ENCODE results near the gene EZH2. TPM values are rescaled to one million over a fixed set of nuclear protein-coding genes. Genes with fewer than 3 reads are reported as not detected.

EZH2 gene
- total RNA-seq, 1 experiment from 2014 or later: 30.5 TPM

DNA sequence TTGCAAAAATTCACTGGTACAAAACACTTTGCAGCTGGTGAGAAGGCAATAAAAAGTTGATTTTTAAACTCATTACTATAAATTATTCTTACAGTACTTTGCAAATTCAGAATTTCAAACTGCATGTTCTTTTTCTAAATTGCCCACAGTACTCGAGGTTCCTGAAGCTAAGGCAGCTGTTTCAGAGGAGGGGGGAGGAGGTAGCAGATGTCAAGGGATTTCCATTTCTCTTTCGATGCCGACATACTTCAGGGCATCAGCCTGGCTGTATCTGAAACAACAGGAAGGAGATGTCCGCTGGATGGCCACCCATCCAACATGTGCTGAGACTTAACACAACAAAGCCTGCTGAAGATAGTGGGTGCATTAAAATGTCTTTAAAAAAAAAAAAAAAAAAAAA lies 76.7 kb downstream of the EZH2 start:
- H3K9ac ChIP-seq (ENCODE audit: low read length): no peak overlapping the region
- TF ChIP-seq CTCF (conservative IDR thresholded peaks at IDR 0.05; ENCODE audit: low read depth, low read length): no peak
- TF ChIP-seq EZH2phosphoT487 (IDR thresholded peaks at IDR 0.05; ENCODE audit: borderline replicate concordance, low read length): no peak
- no peak for TF ChIP-seq EZH2 (IDR thresholded peaks at IDR 0.05; ENCODE audit: low read length, unreplicated experiment)
- no peak overlapping the region for H3K4me2 ChIP-seq (ENCODE audit: low read length)
- no peak overlapping the region for H3K27ac ChIP-seq (ENCODE audit: low read length)
- no peak overlapping the region for H2AFZ ChIP-seq (ENCODE audit: low read length)
- POLR2A ChIA-PET (ENCODE audit: unreplicated experiment): no interaction called here
- H3F3A ChIP-seq (ENCODE audit: low read length, unreplicated experiment): no peaks in the 10 kb centered on the region
- no peaks in the 10 kb centered on the region for H3K4me1 ChIP-seq (ENCODE audit: insufficient read depth, low read length)
- no TSS peak for BruUV-seq (replicated peaks)
- H3K79me2 ChIP-seq (ENCODE audit: low read length): no peaks in the 10 kb centered on the region
- no peaks in the 10 kb centered on the region for H3K27me3 ChIP-seq (ENCODE audit: low read length)
- CTCF ChIA-PET: no interaction called here
- DNase-seq: no peak
- no peaks in the 10 kb centered on the region for H3K9me2 ChIP-seq (replicated peaks; ENCODE audit: low read length)
- no peaks in the 10 kb centered on the region for H3K9me3 ChIP-seq (ENCODE audit: low read length)
- 0 out of 2 replicates have a peak, but pooled peaks cover 2% of the 10 kb centered on the region for H4K20me1 ChIP-seq (ENCODE audit: low read length)
- no peak overlapping the region for H3K4me3 ChIP-seq (ENCODE audit: low read length)
- intact Hi-C loops (cut with micrococcal nuclease): no loop called here
- peaks cover 35% of the 10 kb centered on the region; the same call in 1 of the 2 replicates for H3K36me3 ChIP-seq (ENCODE audit: low read depth, low read length)
- no peak for ATAC-seq

GRCh38 chr7:148806187-148806586 lies 77.9 kb downstream of the EZH2 start:
- no peaks in the 10 kb centered on the region for H3K9me3 ChIP-seq (ENCODE audit: low read length)
- no peaks in the 10 kb centered on the region for H4K20me1 ChIP-seq (ENCODE audit: low read length)
- no peak for DNase-seq
- H3K4me1 ChIP-seq (ENCODE audit: insufficient read depth, low read length): no peaks in the 10 kb centered on the region
- no peaks in the 10 kb centered on the region for H3K9me2 ChIP-seq (replicated peaks; ENCODE audit: low read length)
- no peaks in the 10 kb centered on the region for H3K27me3 ChIP-seq (ENCODE audit: low read length)
- intact Hi-C loops (cut with micrococcal nuclease): no loop called here
- H3K36me3 ChIP-seq (ENCODE audit: low read depth, low read length): peaks cover 33% of the 10 kb centered on the region; the same call in 1 of the 2 replicates
- no peaks in the 10 kb centered on the region for H3F3A ChIP-seq (ENCODE audit: low read length, unreplicated experiment)
- TF ChIP-seq EZH2phosphoT487 (IDR thresholded peaks at IDR 0.05; ENCODE audit: borderline replicate concordance, low read length): no peak
- no peak for TF ChIP-seq EZH2 (IDR thresholded peaks at IDR 0.05; ENCODE audit: low read length, unreplicated experiment)
- TF ChIP-seq CTCF (conservative IDR thresholded peaks at IDR 0.05; ENCODE audit: low read depth, low read length): no peak
- H3K4me3 ChIP-seq (ENCODE audit: low read length): no peak overlapping the region
- H2AFZ ChIP-seq (ENCODE audit: low read length): no peak overlapping the region
- H3K9ac ChIP-seq (ENCODE audit: low read length): no peak overlapping the region
- BruUV-seq (replicated peaks): no TSS peak
- CTCF ChIA-PET: no interaction called here
- no peak for ATAC-seq
- no peak overlapping the region for H3K27ac ChIP-seq (ENCODE audit: low read length)
- no peaks in the 10 kb centered on the region for H3K79me2 ChIP-seq (ENCODE audit: low read length)
- POLR2A ChIA-PET (ENCODE audit: unreplicated experiment): no interaction called here
- no peak overlapping the region for H3K4me2 ChIP-seq (ENCODE audit: low read length)

GRCh38 chr7:148804343-148805235 lies 79.5 kb downstream of the EZH2 start:
- ATAC-seq (no peak), DNase-seq (no peak)
- BruUV-seq (replicated peaks): no TSS peak
- no peaks in the 10 kb centered on the region for H3K9me2 ChIP-seq (replicated peaks; ENCODE audit: low read length)
- no peaks in the 10 kb centered on the region for H4K20me1 ChIP-seq (ENCODE audit: low read length)
- TF ChIP-seq EZH2phosphoT487 (IDR thresholded peaks at IDR 0.05; ENCODE audit: borderline replicate concordance, low read length) (no peak), EZH2 (IDR thresholded peaks at IDR 0.05; ENCODE audit: low read length, unreplicated experiment) (no peak), CTCF (conservative IDR thresholded peaks at IDR 0.05; ENCODE audit: low read depth, low read length) (no peak)
- no peaks in the 10 kb centered on the region for H3K9me3 ChIP-seq (ENCODE audit: low read length)
- H2AFZ ChIP-seq (ENCODE audit: low read length): no peak overlapping the region
- intact Hi-C loops (cut with micrococcal nuclease): no loop called here
- H3K36me3 ChIP-seq (ENCODE audit: low read depth, low read length): peaks cover 29% of the 10 kb centered on the region
- CTCF ChIA-PET: no interaction called here
- POLR2A ChIA-PET (ENCODE audit: unreplicated experiment): no interaction called here
- H3F3A ChIP-seq (ENCODE audit: low read length, unreplicated experiment): no peaks in the 10 kb centered on the region
- no peaks in the 10 kb centered on the region for H3K79me2 ChIP-seq (ENCODE audit: low read length)
- no peak overlapping the region for H3K27ac ChIP-seq (ENCODE audit: low read length)
- H3K9ac ChIP-seq (ENCODE audit: low read length): no peak overlapping the region
- H3K4me2 ChIP-seq (ENCODE audit: low read length): no peak overlapping the region
- H3K4me1 ChIP-seq (ENCODE audit: insufficient read depth, low read length): no peaks in the 10 kb centered on the region
- no peak overlapping the region for H3K4me3 ChIP-seq (ENCODE audit: low read length)
- no peaks in the 10 kb centered on the region for H3K27me3 ChIP-seq (ENCODE audit: low read length)

All from PC-3 (cell line).